COLO668 (cell line): Measurements from ENCODE around the gene CWC15.
"Not testable (repeated sequence)": the region's sequence is repeated elsewhere in the genome, so short reads cannot be mapped to it uniquely, and the experiment has no call there.

Experiments
- DNase-seq: peaks from one replicate; lab custom pipeline; 2025; ENCODE audit not compliant: unreplicated experiment; lab: John Stamatoyannopoulos, UW

Gene CWC15

GRCh38 chr11:94973099-94973968, at the start of gene CWC15, which contains the start of gene KDM4D:
Gene CWC15 (minus strand): TSS chr11:94973556. CDS start chr11:94972185, 1,371 bp downstream.
Gene KDM4D (plus strand): TSS chr11:94973709. CDS start chr11:94997373, 23,664 bp downstream.
- DNase-seq: peak; percentile 89

GRCh38 chr11:95021468-95021867, 48.1 kb upstream of the CWC15 start:
- not testable (repeated sequence) for DNase-seq

- no peak for DNase-seq
These were observed 42.8 kb upstream of the CWC15 start for GRCh38 chr11:95016139-95016538.

- no peak for DNase-seq
These were observed 40.9 kb upstream of the CWC15 start for GRCh38 chr11:95014184-95014821.

GRCh38 chr11:95011376-95011775, 38.0 kb upstream of the CWC15 start:
- no peak for DNase-seq

- no peak for DNase-seq
These were observed 32.3 kb upstream of the CWC15 start for GRCh38 chr11:95005642-95006041.

GRCh38 chr11:95003716-95004115, 30.4 kb upstream of the CWC15 start:
- DNase-seq: no peak

- DNase-seq: no peak
These were observed 24.9 kb upstream of the CWC15 start for GRCh38 chr11:94998285-94998684.

- DNase-seq: peak; percentile 2
These were observed 24.1 kb upstream of the CWC15 start for GRCh38 chr11:94997437-94997836.

- no peak for DNase-seq
These were observed 20.1 kb upstream of the CWC15 start for GRCh38 chr11:94993400-94993943.

GRCh38 chr11:94988748-94989147, 15.4 kb upstream of the CWC15 start:
- no peak for DNase-seq

- DNase-seq: no peak
These were observed 14.0 kb upstream of the CWC15 start for GRCh38 chr11:94987378-94987777.

GRCh38 chr11:94975599-94975998, 2.2 kb upstream of the CWC15 start:
- DNase-seq: no peak

- no peak for DNase-seq
These were observed 822 bp upstream of the CWC15 start for GRCh38 chr11:94974178-94974577.

GRCh38 chr11:94972700-94973098, 657 bp downstream of the CWC15 start:
- DNase-seq: no peak

- DNase-seq: no peak
These were observed 4.9 kb downstream of the CWC15 start for GRCh38 chr11:94968334-94968958.

- no peak for DNase-seq
These were observed 8.4 kb downstream of the CWC15 start for GRCh38 chr11:94964934-94965333.

- DNase-seq: no peak
These were observed 12.1 kb downstream of the CWC15 start for GRCh38 chr11:94961255-94961654.

GRCh38 chr11:94960488-94960887, 12.9 kb downstream of the CWC15 start:
- no peak for DNase-seq

GRCh38 chr11:94959179-94959578, 14.2 kb downstream of the CWC15 start:
- DNase-seq: no peak

GRCh38 chr11:94958121-94958696, 15.1 kb downstream of the CWC15 start:
- DNase-seq: no peak
